Lung (tissue), 12 donors: ENCODE measurements around the gene PLEKHA6. TPM values are rescaled to one million over a fixed set of nuclear protein-coding genes. Genes with fewer than 3 reads are reported as not detected.
A peak's percentile ranks its signal among the peaks of the same experiment; 100 is the strongest.

Source experiments
- ATAC-seq: fragments of 200-7000 bp; cut with Tn5 transposase; one replicate; pipeline ENCODE4 v1.9.1; 2020; ENCODE audit warnings: moderate number of reproducible peaks; ENCODE audit not compliant: insufficient read depth, low FRiP score
- DNase-seq, 3 donors: peaks; one replicate each; pipeline ENCODE4 v3.0.0-alpha.2; 2013 to 2017
- H3K27ac ChIP-seq, 2 donors: one replicate each; pipeline ENCODE4 v1.5.1; 2013; ENCODE audit warnings: mild to moderate bottlenecking in 2 of 2, moderate library complexity in 2 of 2, control low read depth in 1 of 2, inconsistent platforms in 1 of 2, low read depth in 1 of 2, low read length in 1 of 2
- H3K27me3 ChIP-seq, 3 donors: one replicate each; pipeline ENCODE4 v1.5.1; 2013; ENCODE audit warnings: low read length in 2 of 3; ENCODE audit not compliant: control insufficient read depth in 3 of 3, insufficient read depth in 3 of 3
- H3K36me3 ChIP-seq, 4 donors: one replicate each; pipeline ENCODE4 v1.5.1; 2013; ENCODE audit warnings: low read length in 4 of 4, mild to moderate bottlenecking in 1 of 4, moderate library complexity in 1 of 4; ENCODE audit not compliant: control insufficient read depth in 4 of 4, insufficient read depth in 4 of 4
- H3K4me1 ChIP-seq, 5 donors: one replicate each; pipeline ENCODE4 v1.5.1; 2013; ENCODE audit warnings: low read length in 5 of 5, mild to moderate bottlenecking in 2 of 5, moderate library complexity in 1 of 5; ENCODE audit not compliant: control insufficient read depth in 5 of 5, insufficient read depth in 5 of 5
- H3K4me3 ChIP-seq: one replicate; pipeline ENCODE4 v1.5.1; 2013; ENCODE audit warnings: mild to moderate bottlenecking, control low read depth, moderate library complexity
- H3K9ac ChIP-seq, 2 donors: one replicate each; pipeline ENCODE4 v1.5.1; 2013; ENCODE audit warnings: low read length in 2 of 2, control low read depth in 1 of 2; ENCODE audit not compliant: insufficient read depth in 1 of 2
- H3K9me3 ChIP-seq, 4 donors: one replicate each; pipeline ENCODE4 v1.5.1; 2013; ENCODE audit warnings: low read length in 3 of 4, mild to moderate bottlenecking in 1 of 4, moderate library complexity in 1 of 4; ENCODE audit not compliant: control insufficient read depth in 4 of 4, insufficient read depth in 3 of 4
- CTCF ChIP-seq: IDR thresholded peaks from 2 replicates; pipeline ENCODE4 v1.5.1; 2012; ENCODE audit warnings: mild to moderate bottlenecking; ENCODE audit errors: control extremely low read depth, extremely low read depth
- WGBS, 2 donors: extraction: QIAGEN DNeasy Blood & Tissue Kit; methylation state at CpG; one replicate each; pipeline ENCODE4 v1.1.7; 2013; 5-methylcytosine and 5-hydroxymethylcytosine counted together
- polyA plus RNA-seq, 2 donors: library from polyadenylated mRNA; stranded (reverse); fragments of 200-250 nt; gene quantifications; one replicate each; pipeline ENCODE4 v1.2.1, GENCODE V29; 2013
- total RNA-seq, 2 donors: library from RNA; depleted of rRNA in 1 of 2; stranded (reverse); fragments of >200 nt in 1 of 2; gene quantifications; one replicate each; pipeline ENCODE4 v1.2.1, GENCODE V29; 2014 to 2021
- donor health status: control.
- donor health status: control.
- donor health status: Bipolar disorder and iron deficiency.
- donor health status: healthy.
- donor health status: DM: yes; HTN: yes; CAD: no.

Gene PLEKHA6
- total and polyA plus RNA-seq, 4 donors: 0.88 to 10.5 (median 3.3) TPM

- Histone ChIP-seq H3K27ac (no peak overlapping the region), H3K36me3 (no peaks in the 10 kb centered on the region), H3K27me3 (no peaks in the 10 kb centered on the region), H3K9ac (no peak overlapping the region), H3K4me1 (peaks cover 0 to 61% (median 19%) of the 10 kb centered on the region in 5 donors), H3K4me3 (no peak overlapping the region), H3K9me3 (no peaks in the 10 kb centered on the region)
- DNase-seq: no peak
- ATAC-seq: no peak
- no peak for TF ChIP-seq CTCF
These were observed 18.3 kb downstream of the PLEKHA6 start for GRCh38 chr1:204341380-204341779.

DNA sequence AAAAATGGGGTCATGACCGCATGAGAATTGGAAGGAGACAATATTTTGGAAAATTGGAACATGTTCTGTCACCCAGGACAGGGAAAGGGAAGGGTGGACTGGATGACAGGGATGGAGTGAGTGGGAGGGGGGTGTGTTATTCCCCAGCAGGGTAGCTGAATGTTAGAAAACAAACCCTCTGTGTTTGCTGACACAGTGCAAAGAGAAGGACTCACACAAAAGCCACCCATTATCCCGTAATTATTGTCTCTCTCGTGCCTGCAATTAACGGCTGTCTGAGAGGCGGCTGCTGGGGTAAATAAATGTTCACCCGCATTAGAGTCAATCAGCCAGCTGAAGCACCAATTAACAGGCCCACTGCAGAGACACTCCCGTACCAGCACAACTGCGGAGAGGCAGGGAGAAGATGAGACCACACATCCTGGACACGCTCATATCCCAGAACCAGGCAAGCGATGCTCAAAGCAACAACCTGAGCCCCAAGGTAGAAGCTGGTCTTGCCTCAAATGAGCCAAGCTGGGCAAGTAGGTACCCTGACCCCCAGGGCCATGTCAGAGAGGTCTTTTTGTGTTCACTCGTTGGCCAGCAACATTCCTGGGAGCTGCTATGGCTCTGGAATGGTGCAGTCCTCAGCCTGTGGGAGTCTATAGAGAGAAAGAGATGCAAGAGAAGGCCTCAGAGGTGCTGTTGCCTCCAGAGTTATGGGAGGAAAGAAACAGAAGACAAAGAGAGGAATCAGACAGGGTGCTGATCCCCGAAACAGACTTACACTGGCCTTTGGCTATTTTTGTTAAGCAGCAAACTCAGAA, 19.4 kb downstream of the PLEKHA6 start:
- Histone ChIP-seq H3K4me1 (peaks cover 0 to 71% (median 22%) of the 10 kb centered on the region in 5 donors), H3K27ac (no peak overlapping the region), H3K36me3 (no peaks in the 10 kb centered on the region), H3K27me3 (no peaks in the 10 kb centered on the region), H3K9ac (no peak overlapping the region), H3K9me3 (no peaks in the 10 kb centered on the region), H3K4me3 (no peak overlapping the region)
- no peak for ATAC-seq
- no peak for TF ChIP-seq CTCF
- DNase-seq: peak in 2 of 3 donors; percentile 83 to 84
- 80 to 84% methylated on average over 12 of the region's 12 CpGs for WGBS, 2 donors

- Histone ChIP-seq H3K9ac (no peak overlapping the region), H3K36me3 (no peaks in the 10 kb centered on the region), H3K4me3 (no peak overlapping the region), H3K27me3 (no peaks in the 10 kb centered on the region), H3K9me3 (no peaks in the 10 kb centered on the region), H3K27ac (no peak overlapping the region), H3K4me1 (peaks cover 0 to 70% (median 26%) of the 10 kb centered on the region in 5 donors)
- DNase-seq (peak in 2 of 3 donors; percentile 63 to 68), ATAC-seq (no peak)
- TF ChIP-seq CTCF: no peak
These were observed 20.2 kb downstream of the PLEKHA6 start for GRCh38 chr1:204339541-204339940.
